Bronchial epithelial cell (primary cell): ENCODE data around the gene SLC38A4. TPM values are rescaled to one million over a fixed set of nuclear protein-coding genes. Genes with fewer than 3 reads are reported as not detected.

Experiments
- DNase-seq: peaks from one replicate; pipeline ENCODE4 v3.0.0-alpha.2; 2010; ENCODE audit warnings: low read depth
- FAIRE-seq: peaks from 2 replicates; lab custom pipeline; 2011; peaks lifted over from hg19 to GRCh38; lab: Jason Lieb, UNC
- H3K27me3 ChIP-seq: 2 replicates; pipeline ENCODE4 v1.5.1; 2011; ENCODE audit warnings: low read length; ENCODE audit not compliant: control insufficient read depth, insufficient read depth
- H3K36me3 ChIP-seq: 2 replicates; pipeline ENCODE4 v1.5.1; 2011; ENCODE audit warnings: low read length; ENCODE audit not compliant: control insufficient read depth, insufficient read depth
- H3K4me3 ChIP-seq: 2 replicates; pipeline ENCODE4 v1.5.1; 2011; ENCODE audit warnings: mild to moderate bottlenecking, low read depth, low read length, control low read depth
- total RNA-seq: library from RNA; depleted of rRNA; stranded (reverse); fragments of >200 nt; gene quantifications from 2 replicates; pipeline ENCODE4 v1.2.1, GENCODE V29; 2014
- TF ChIP-seq, protein P1 (sequence below): IDR thresholded peaks from 2 replicates; pipeline ENCODE4 v1.5.1; 2011; ENCODE audit warnings: mild to moderate bottlenecking, moderate library complexity, low read length, control low read depth, inconsistent platforms; ENCODE audit not compliant: insufficient read depth, severe bottlenecking

Gene SLC38A4
- total RNA-seq, 1 donor from 2014 or later, result 2.9 TPM

GRCh38 chr12:46808955-46809697 lies 16.7 kb downstream of the SLC38A4 start:
- FAIRE-seq, result no peak
- no peak overlapping the region for H3K4me3 ChIP-seq
- H3K36me3 ChIP-seq, result no peaks in the 10 kb centered on the region
- H3K27me3 ChIP-seq, result no peaks in the 10 kb centered on the region
- no peak for DNase-seq
- TF ChIP-seq, protein P1, sequence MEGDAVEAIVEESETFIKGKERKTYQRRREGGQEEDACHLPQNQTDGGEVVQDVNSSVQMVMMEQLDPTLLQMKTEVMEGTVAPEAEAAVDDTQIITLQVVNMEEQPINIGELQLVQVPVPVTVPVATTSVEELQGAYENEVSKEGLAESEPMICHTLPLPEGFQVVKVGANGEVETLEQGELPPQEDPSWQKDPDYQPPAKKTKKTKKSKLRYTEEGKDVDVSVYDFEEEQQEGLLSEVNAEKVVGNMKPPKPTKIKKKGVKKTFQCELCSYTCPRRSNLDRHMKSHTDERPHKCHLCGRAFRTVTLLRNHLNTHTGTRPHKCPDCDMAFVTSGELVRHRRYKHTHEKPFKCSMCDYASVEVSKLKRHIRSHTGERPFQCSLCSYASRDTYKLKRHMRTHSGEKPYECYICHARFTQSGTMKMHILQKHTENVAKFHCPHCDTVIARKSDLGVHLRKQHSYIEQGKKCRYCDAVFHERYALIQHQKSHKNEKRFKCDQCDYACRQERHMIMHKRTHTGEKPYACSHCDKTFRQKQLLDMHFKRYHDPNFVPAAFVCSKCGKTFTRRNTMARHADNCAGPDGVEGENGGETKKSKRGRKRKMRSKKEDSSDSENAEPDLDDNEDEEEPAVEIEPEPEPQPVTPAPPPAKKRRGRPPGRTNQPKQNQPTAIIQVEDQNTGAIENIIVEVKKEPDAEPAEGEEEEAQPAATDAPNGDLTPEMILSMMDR, result no peak

- Histone ChIP-seq H3K27me3 (no peaks in the 10 kb centered on the region), H3K36me3 (no peaks in the 10 kb centered on the region), H3K4me3 (no peak overlapping the region)
- TF ChIP-seq, protein P1, result no peak
- DNase-seq (no peak), FAIRE-seq (no peak)
Measured at GRCh38 chr12:46808317-46808716, 17.5 kb downstream of the SLC38A4 start.

DNA sequence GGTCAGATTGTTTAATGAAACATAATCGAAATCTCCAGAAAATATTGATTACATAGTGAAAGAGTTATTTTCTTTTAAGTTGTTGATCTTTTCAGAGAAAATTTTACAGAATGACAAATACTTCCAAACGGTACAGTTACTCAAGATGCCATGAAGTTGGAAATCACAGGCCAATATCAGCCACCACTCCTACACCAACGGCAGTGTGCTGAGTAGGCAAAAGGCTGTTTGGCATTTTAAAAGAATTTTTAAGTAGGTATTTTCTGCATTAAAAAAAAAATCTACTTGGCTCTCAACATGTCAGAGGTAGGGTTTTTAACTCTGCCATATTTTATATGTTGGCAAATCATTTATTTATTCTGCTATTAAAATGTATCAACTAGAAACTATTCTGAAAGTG lies 21.7 kb downstream of the SLC38A4 start:
- no peak overlapping the region for H3K4me3 ChIP-seq
- TF ChIP-seq, protein P1, result no peak
- no peaks in the 10 kb centered on the region for H3K27me3 ChIP-seq
- no peak for FAIRE-seq
- no peaks in the 10 kb centered on the region for H3K36me3 ChIP-seq
- DNase-seq, result no peak

DNA sequence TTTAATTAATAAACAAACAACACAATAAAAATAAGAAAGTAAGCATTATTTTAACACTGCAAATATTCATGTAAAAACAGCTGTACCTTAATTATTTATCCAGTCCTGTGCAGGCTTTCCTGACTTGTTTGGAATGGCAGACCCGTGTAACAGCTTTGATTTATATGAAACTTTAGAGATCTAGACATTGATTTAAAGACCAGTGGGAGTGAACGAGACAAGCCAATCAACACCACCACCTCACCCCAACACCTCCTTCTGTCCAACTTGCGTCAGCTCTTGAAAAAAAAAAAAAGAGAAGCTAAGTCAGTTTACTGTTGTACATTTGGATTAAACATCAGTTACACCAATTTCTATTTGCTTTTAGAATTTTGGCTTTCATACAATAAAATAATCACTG lies 22.3 kb downstream of the SLC38A4 start:
- DNase-seq (no peak), FAIRE-seq (no peak)
- TF ChIP-seq, protein P1, result no peak
- Histone ChIP-seq H3K4me3 (no peak overlapping the region), H3K36me3 (no peaks in the 10 kb centered on the region), H3K27me3 (no peaks in the 10 kb centered on the region)

- no peaks in the 10 kb centered on the region for H3K27me3 ChIP-seq
- TF ChIP-seq, protein P1, result no peak
- no peak for FAIRE-seq
- no peak for DNase-seq
- H3K4me3 ChIP-seq, result no peak overlapping the region
- H3K36me3 ChIP-seq, result no peaks in the 10 kb centered on the region
Measured at GRCh38 chr12:46801293-46801692, 24.5 kb downstream of the SLC38A4 start.

DNA sequence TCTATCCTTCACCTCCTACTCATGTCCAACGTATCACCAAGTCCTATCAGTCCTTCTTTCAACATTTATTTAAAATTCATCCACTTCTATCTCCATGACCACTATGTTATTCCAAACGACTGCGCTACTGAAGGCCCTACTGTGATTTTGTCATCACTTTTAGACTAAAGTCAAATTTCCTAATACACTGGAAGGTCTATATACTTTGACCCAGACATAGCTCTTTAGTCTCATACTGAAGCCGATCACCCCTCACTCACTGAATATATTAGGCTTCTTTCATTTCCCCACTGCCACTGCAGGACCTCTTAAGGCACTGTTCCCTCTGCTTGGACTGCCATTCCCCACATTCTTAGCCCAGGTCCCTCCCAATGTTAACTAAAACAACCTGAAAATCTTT lies 25.6 kb downstream of the SLC38A4 start:
- TF ChIP-seq, protein P1, result no peak
- Histone ChIP-seq H3K4me3 (no peak overlapping the region), H3K27me3 (no peaks in the 10 kb centered on the region), H3K36me3 (no peaks in the 10 kb centered on the region)
- DNase-seq (no peak), FAIRE-seq (no peak)
